ENCODE measurements around the gene ZNF213.

GRCh38 chr16:3085868-3086595 lies 48.8 kb upstream of the ZNF213 start:
- TF ChIP-seq, protein P1, sequence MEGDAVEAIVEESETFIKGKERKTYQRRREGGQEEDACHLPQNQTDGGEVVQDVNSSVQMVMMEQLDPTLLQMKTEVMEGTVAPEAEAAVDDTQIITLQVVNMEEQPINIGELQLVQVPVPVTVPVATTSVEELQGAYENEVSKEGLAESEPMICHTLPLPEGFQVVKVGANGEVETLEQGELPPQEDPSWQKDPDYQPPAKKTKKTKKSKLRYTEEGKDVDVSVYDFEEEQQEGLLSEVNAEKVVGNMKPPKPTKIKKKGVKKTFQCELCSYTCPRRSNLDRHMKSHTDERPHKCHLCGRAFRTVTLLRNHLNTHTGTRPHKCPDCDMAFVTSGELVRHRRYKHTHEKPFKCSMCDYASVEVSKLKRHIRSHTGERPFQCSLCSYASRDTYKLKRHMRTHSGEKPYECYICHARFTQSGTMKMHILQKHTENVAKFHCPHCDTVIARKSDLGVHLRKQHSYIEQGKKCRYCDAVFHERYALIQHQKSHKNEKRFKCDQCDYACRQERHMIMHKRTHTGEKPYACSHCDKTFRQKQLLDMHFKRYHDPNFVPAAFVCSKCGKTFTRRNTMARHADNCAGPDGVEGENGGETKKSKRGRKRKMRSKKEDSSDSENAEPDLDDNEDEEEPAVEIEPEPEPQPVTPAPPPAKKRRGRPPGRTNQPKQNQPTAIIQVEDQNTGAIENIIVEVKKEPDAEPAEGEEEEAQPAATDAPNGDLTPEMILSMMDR (IDR thresholded peaks at IDR 0.05 in 8 of 11, conservative IDR thresholded peaks at IDR 0.05 in 3 of 11), result no peak
- TF ChIP-seq POLR2A (IDR thresholded peaks at IDR 0.05) (no peak), POLR2AphosphoS5 (IDR thresholded peaks at IDR 0.05) (no peak)
